Gastroesophageal sphincter (tissue), 3 donors: ENCODE results near the gene ZNF358.

Experiments
- CTCF ChIP-seq, 4 experiments: fragments of 200-600 bp in 2 of 4; fragments of 450-650 bp in 2 of 4; sonication (generic) in 1 of 4; IDR thresholded peaks; one replicate each; pipeline ENCODE4 v1.5.1; 2017 to 2019; ENCODE audit warnings: antibody characterized with exemption in 4 of 4, mild to moderate bottlenecking in 2 of 4, moderate library complexity in 2 of 4
- EP300 ChIP-seq: sonication (generic); formaldehyde crosslinking; IDR thresholded peaks from one replicate; pipeline ENCODE4 v1.6.1; 2017; ENCODE audit warnings: antibody characterized with exemption, mild to moderate bottlenecking
- POLR2AphosphoS5 ChIP-seq: sonication (generic); formaldehyde crosslinking; IDR thresholded peaks from one replicate; pipeline ENCODE4 v1.6.1; 2017; ENCODE audit warnings: antibody characterized with exemption

- TF ChIP-seq CTCF (IDR thresholded peaks at IDR 0.05) (no peak), POLR2AphosphoS5 (no peak), EP300 (no peak)
These were observed 13.9 kb downstream of the ZNF358 start for GRCh38 chr19:7529610-7530490.
